Calu3 (cell line): ENCODE results near the gene PTPN14. TPM values are rescaled to one million over a fixed set of nuclear protein-coding genes. Genes with fewer than 3 reads are reported as not detected.

Source experiments
- BruUV-seq: library from RNA; stranded (reverse); fragments of 400-500 nt; replicated peaks from 2 replicates; lab custom pipeline; 2021; lab: Mats Ljungman, UMichigan
- CTCF ChIA-PET: fragments of 300-600 bp; sonication (Branson Sonifier 250); formaldehyde crosslinking; loops from one replicate; lab custom pipeline; 2022; ENCODE audit warnings: antibody characterized with exemption; lab: Charles Lee
- DNase-seq: peaks from one replicate; pipeline ENCODE4 v3.0.0; 2022
- H3K27ac Mint-ChIP-seq: one replicate; pipeline ENCODE4 v1.8.0; 2022; ENCODE audit warnings: mixed read lengths; ENCODE audit not compliant: unreplicated experiment
- H3K27me3 Mint-ChIP-seq: one replicate; pipeline ENCODE4 v1.8.0; 2022; ENCODE audit warnings: mixed read lengths; ENCODE audit not compliant: unreplicated experiment
- H3K36me3 Mint-ChIP-seq: one replicate; pipeline ENCODE4 v1.8.0; 2022; ENCODE audit warnings: mild to moderate bottlenecking, moderate library complexity, mixed read lengths; ENCODE audit not compliant: insufficient read depth, unreplicated experiment
- H3K4me1 Mint-ChIP-seq: one replicate; pipeline ENCODE4 v1.8.0; 2022; ENCODE audit warnings: mild to moderate bottlenecking, low read depth, mixed read lengths; ENCODE audit not compliant: unreplicated experiment
- H3K4me3 Mint-ChIP-seq: one replicate; pipeline ENCODE4 v1.8.0; 2022; ENCODE audit warnings: mild to moderate bottlenecking, low read depth, moderate library complexity, mixed read lengths; ENCODE audit not compliant: unreplicated experiment
- H3K9me3 Mint-ChIP-seq: one replicate; pipeline ENCODE4 v1.8.0; 2022; ENCODE audit warnings: low read depth, mixed read lengths; ENCODE audit not compliant: unreplicated experiment
- intact Hi-C: fragments of 100-400 bp; cut with micrococcal nuclease; formaldehyde crosslinking; loops from one replicate; pipeline ENCODE4 v1.10.0; 2022; ENCODE audit not compliant: unreplicated experiment
- total RNA-seq: library from RNA; stranded (reverse); gene quantifications from 2 replicates; pipeline ENCODE4 v1.2.3, GENCODE V29; 2022
- TF ChIP-seq, protein P1 (sequence below): fragments of 200-600 bp; IDR thresholded peaks from one replicate; pipeline ENCODE4 v1.8.0; 2022; ENCODE audit warnings: antibody characterized with exemption; ENCODE audit not compliant: unreplicated experiment

Gene PTPN14
- total RNA-seq, 1 experiment from 2014 or later, result 77.4 TPM

DNA sequence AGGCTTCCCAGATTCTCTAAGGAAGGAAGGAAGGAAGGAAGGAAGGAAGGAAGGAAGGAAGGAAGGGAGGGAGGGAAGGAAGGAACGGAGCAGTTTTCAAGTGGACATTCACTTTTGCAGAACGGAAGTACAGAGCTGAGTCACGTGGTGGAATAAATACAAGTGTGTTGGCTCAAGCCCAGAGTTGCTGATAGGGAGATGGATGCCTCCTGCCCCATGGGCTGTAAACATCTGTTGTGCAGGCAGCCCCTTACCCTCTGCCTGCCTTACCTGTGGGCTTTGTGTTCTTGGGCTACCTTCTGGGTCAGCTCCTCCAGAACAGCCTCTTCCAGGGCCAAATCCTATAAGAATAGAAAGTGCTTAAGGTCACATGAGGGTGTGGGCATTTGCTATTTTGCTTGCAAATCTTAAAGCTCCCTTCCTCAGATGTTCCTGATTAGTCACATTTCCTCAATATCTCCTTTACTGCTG, 148.8 kb downstream of the PTPN14 start:
- H3K4me3 Mint-ChIP-seq, result no peak overlapping the region
- H3K27ac Mint-ChIP-seq, result no peak overlapping the region
- peaks cover 30% of the 10 kb centered on the region for H3K36me3 Mint-ChIP-seq
- CTCF ChIA-PET, result interaction anchor here (0.6 to 0.7 kb wide), 2 partner anchors 45 to 151 kb away, joined by 3 to 4 read pairs; no protein-coding TSS in a partner anchor
- no TSS peak for BruUV-seq
- peaks cover 19% of the 10 kb centered on the region for H3K4me1 Mint-ChIP-seq
- no peak for DNase-seq
- intact Hi-C loops, result no loop called here
- no peaks in the 10 kb centered on the region for H3K9me3 Mint-ChIP-seq
- no peaks in the 10 kb centered on the region for H3K27me3 Mint-ChIP-seq
- TF ChIP-seq, protein P1, sequence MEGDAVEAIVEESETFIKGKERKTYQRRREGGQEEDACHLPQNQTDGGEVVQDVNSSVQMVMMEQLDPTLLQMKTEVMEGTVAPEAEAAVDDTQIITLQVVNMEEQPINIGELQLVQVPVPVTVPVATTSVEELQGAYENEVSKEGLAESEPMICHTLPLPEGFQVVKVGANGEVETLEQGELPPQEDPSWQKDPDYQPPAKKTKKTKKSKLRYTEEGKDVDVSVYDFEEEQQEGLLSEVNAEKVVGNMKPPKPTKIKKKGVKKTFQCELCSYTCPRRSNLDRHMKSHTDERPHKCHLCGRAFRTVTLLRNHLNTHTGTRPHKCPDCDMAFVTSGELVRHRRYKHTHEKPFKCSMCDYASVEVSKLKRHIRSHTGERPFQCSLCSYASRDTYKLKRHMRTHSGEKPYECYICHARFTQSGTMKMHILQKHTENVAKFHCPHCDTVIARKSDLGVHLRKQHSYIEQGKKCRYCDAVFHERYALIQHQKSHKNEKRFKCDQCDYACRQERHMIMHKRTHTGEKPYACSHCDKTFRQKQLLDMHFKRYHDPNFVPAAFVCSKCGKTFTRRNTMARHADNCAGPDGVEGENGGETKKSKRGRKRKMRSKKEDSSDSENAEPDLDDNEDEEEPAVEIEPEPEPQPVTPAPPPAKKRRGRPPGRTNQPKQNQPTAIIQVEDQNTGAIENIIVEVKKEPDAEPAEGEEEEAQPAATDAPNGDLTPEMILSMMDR, result no peak

DNA sequence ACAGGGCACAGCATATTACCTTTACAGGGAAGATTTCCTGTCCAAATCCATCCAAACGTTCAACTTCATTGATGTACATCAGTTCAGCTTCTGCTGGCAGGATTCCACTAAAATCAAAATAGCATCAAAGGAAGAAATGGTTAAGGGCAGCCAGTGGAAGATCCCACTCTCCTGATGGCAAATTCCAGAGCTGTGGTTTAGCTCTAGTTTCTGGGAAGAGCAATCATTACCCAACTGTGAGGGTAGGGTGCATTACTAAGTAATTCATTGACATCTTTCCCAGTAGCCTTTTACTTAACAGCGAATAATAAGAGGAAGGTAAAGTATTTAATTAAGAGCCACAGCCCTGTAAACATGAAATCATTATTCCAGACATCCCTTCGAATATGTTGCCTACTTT, 149.7 kb downstream of the PTPN14 start:
- CTCF ChIA-PET, result interaction anchor here (0.7 kb wide), 1 partner anchor 44 kb away, joined by 3 read pairs; no protein-coding TSS in a partner anchor
- Mint-ChIP-seq H3K36me3 (peaks cover 36% of the 10 kb centered on the region), H3K4me1 (peaks cover 25% of the 10 kb centered on the region), H3K27ac (no peak overlapping the region), H3K9me3 (no peaks in the 10 kb centered on the region), H3K4me3 (no peak overlapping the region), H3K27me3 (no peaks in the 10 kb centered on the region)
- TF ChIP-seq, protein P1, result no peak
- intact Hi-C loops, result no loop called here
- no TSS peak for BruUV-seq
- no peak for DNase-seq

DNA sequence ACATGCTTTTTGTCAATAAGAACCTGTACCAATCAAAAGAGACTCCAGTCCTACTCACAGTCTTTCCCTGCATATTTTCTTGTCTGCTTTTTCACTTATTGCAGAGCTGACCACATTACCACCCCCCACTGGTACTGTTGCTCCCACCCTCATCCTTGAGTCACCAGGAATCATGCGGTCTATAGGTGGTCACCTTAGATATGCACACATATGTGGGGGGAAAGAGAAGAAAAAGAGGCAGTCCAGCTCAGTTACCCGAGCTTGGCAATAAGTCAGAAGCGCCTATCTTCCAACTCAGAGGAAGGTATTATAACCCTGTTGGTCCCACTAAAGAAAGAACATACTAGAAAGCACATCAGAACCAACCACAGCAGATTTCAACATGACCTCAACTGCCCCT, 151.3 kb downstream of the PTPN14 start:
- peaks cover 21% of the 10 kb centered on the region for H3K4me1 Mint-ChIP-seq
- BruUV-seq, result no TSS peak
- CTCF ChIA-PET, result no interaction called here

DNA sequence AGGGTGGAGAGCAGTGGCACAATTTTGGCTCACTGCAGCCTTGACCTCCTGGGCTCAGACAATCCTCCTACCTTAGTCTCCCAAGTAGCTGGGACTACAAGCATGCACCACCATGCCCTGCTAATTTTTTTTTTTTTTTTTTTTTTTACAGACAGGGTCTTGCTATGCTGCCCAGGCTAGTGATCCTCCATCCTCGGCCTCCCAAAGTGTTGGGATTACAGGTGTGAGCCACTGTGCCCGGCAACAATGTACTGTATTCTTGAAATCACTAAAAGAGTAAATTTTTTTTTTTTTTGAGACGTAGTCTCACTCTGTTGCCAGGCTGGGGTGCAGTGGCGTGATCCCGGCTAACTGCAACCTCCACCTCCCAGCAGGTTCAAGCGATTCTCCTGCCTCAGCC, 152.9 kb downstream of the PTPN14 start:
- BruUV-seq, result no TSS peak
- Mint-ChIP-seq H3K4me1 (peaks cover 14% of the 10 kb centered on the region), H3K27ac (no peak overlapping the region)

More for the DNA sequence above, 151.3 kb downstream of the PTPN14 start:
- Mint-ChIP-seq H3K27me3 (no peaks in the 10 kb centered on the region), H3K4me3 (no peak overlapping the region), H3K9me3 (no peaks in the 10 kb centered on the region), H3K36me3 (peaks cover 51% of the 10 kb centered on the region), H3K27ac (no peak overlapping the region)
- no peak for DNase-seq
- intact Hi-C loops, result no loop called here
- TF ChIP-seq, protein P1, result no peak

More for the DNA sequence above, 152.9 kb downstream of the PTPN14 start:
- no peak for DNase-seq
- CTCF ChIA-PET, result no interaction called here
- Mint-ChIP-seq H3K36me3 (peaks cover 54% of the 10 kb centered on the region), H3K9me3 (no peaks in the 10 kb centered on the region), H3K27me3 (no peaks in the 10 kb centered on the region), H3K4me3 (no peak overlapping the region)
- TF ChIP-seq, protein P1, result no peak
- intact Hi-C loops, result loop anchor here (5.0 kb wide), 1 partner anchor 49 kb away; no protein-coding TSS in a partner anchor
